ENCODE results near the gene TTLL13. TPM values are rescaled to one million over a fixed set of nuclear protein-coding genes. Genes with fewer than 3 reads are reported as not detected.

TTLL13 gene
- total RNA-seq, 1 experiment from 2014 or later, result 1.0 TPM

GRCh38 chr15:90262426-90262825, 13.1 kb downstream of the TTLL13 start:
- ChIA-PET RAD21 (ENCODE audit: low non-redundant PET in 1 of 2, low total read pairs in 2 of 2, uncharacterized antibody in 2 of 2, unreplicated experiment in 2 of 2) (interaction anchor here in 1 of 2 experiments (0.6 kb wide), 1 partner anchor 42 kb away, joined by 6 read pairs; no protein-coding TSS in a partner anchor), POLR2A (interaction anchor here (1.0 kb wide), 1 partner anchor 48 kb away, joined by 3 read pairs; no protein-coding TSS in a partner anchor), CTCF (interaction anchor here (0.5 kb wide), 1 partner anchor 1825 kb away, joined by 4 read pairs; no protein-coding TSS in a partner anchor)
- H3K4me3 ChIP-seq (replicated peaks in 1 of 2; ENCODE audit: low read depth in 1 of 2, low read length in 2 of 2), result no peak overlapping the region
- H3K4me2 ChIP-seq (ENCODE audit: low read length), result no peak overlapping the region
- peaks cover 14 to 42% of the 10 kb centered on the region in 2 experiments for H3K4me1 ChIP-seq (ENCODE audit: control insufficient read depth in 1 of 2, insufficient read depth in 2 of 2, low read length in 2 of 2)
- no peak for DNase-seq (ENCODE audit: low read depth, low spot score)
- H3K9ac ChIP-seq (ENCODE audit: low read length), result no peak overlapping the region
- BruUV-seq (replicated peaks), result no TSS peak
- H3K36me3 ChIP-seq (ENCODE audit: control insufficient read depth in 1 of 2, insufficient read depth in 2 of 2, low read length in 2 of 2), result peaks cover 0 to 1% of the 10 kb centered on the region in 2 experiments; a peak in 2 of 4 replicates
- ATAC-seq, result no peak
- no peak for TF ChIP-seq ZNF274 (IDR thresholded peaks at IDR 0.05; ENCODE audit: low read depth, low read length)
- TF ChIP-seq ELF1 (IDR thresholded peaks at IDR 0.05; ENCODE audit: borderline replicate concordance, low read depth), result no peak
- TF ChIP-seq SRF (IDR thresholded peaks at IDR 0.05; ENCODE audit: low read depth), result no peak
- TF ChIP-seq EGR1 (IDR thresholded peaks at IDR 0.05; ENCODE audit: low read depth), result no peak
- no peak for TF ChIP-seq SIN3A (IDR thresholded peaks at IDR 0.05; ENCODE audit: low read depth)
- no peak for TF ChIP-seq SP1 (IDR thresholded peaks at IDR 0.05; ENCODE audit: low read depth)
- intact Hi-C loops (cut with micrococcal nuclease), result no loop called here
- H3K79me2 ChIP-seq (ENCODE audit: insufficient read depth, low read length), result peaks cover 28% of the 10 kb centered on the region
- H3K9me3 ChIP-seq (ENCODE audit: control insufficient read depth in 1 of 2, insufficient read depth in 1 of 2, low read depth in 1 of 2, low read length in 2 of 2), result no peaks in the 10 kb centered on the region
- no peaks in the 10 kb centered on the region for H3K9me2 ChIP-seq (ENCODE audit: insufficient read depth)
- no peak overlapping the region for H3K27ac ChIP-seq (ENCODE audit: low read depth, low read length)
- no peak overlapping the region for H2AFZ ChIP-seq (ENCODE audit: low read depth, low read length, poor library complexity, severe bottlenecking)
- no peaks in the 10 kb centered on the region for H4K20me1 ChIP-seq (ENCODE audit: insufficient read depth)
- H3K27me3 ChIP-seq (ENCODE audit: insufficient read depth, low read length), result no peaks in the 10 kb centered on the region

- no peak overlapping the region for H2AFZ ChIP-seq (ENCODE audit: low read depth, low read length, poor library complexity, severe bottlenecking)
- H4K20me1 ChIP-seq (ENCODE audit: insufficient read depth), result no peaks in the 10 kb centered on the region
- POLR2A ChIA-PET, result no interaction called here
- peaks cover 50% of the 10 kb centered on the region for H3K79me2 ChIP-seq (ENCODE audit: insufficient read depth, low read length)
- CTCF ChIA-PET, result no interaction called here
- peaks cover 6 to 15% of the 10 kb centered on the region in 2 experiments for H3K36me3 ChIP-seq (ENCODE audit: control insufficient read depth in 1 of 2, insufficient read depth in 2 of 2, low read length in 2 of 2)
- no peak for DNase-seq (ENCODE audit: low read depth, low spot score)
- intact Hi-C loops (cut with micrococcal nuclease), result no loop called here
- H3K9ac ChIP-seq (ENCODE audit: low read length), result peak overlapping the region; percentile 77
- BruUV-seq (replicated peaks), result no TSS peak
- H3K4me2 ChIP-seq (ENCODE audit: low read length), result peak overlapping the region; percentile 94
- no peaks in the 10 kb centered on the region for H3K27me3 ChIP-seq (ENCODE audit: insufficient read depth, low read length)
- peak overlapping the region; percentile 74 to 96 for H3K4me3 ChIP-seq (replicated peaks in 1 of 2; ENCODE audit: low read depth in 1 of 2, low read length in 2 of 2)
- H3K9me2 ChIP-seq (ENCODE audit: insufficient read depth), result no peaks in the 10 kb centered on the region
- peak; percentile 29 for ATAC-seq
- TF ChIP-seq CBX3 (IDR thresholded peaks at IDR 0.05; ENCODE audit: low read depth), result 0 out of 2 replicates have a peak, but pooled peaks have one; percentile 9
- TF ChIP-seq FOSL1 (IDR thresholded peaks at IDR 0.05; ENCODE audit: low read depth), result peak; percentile 18
- TF ChIP-seq, protein P1, sequence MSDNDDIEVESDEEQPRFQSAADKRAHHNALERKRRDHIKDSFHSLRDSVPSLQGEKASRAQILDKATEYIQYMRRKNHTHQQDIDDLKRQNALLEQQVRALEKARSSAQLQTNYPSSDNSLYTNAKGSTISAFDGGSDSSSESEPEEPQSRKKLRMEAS (IDR thresholded peaks at IDR 0.05), result no peak
- TF ChIP-seq POLR2AphosphoS5 (IDR thresholded peaks at IDR 0.05; ENCODE audit: low read depth, low read length), result 0 out of 2 replicates have a peak, but pooled peaks have one; percentile 24
- TF ChIP-seq CTCF (IDR thresholded peaks at IDR 0.05 in 2 of 3, conservative IDR thresholded peaks at IDR 0.05 in 1 of 3; ENCODE audit: borderline replicate concordance in 1 of 3, insufficient read depth in 1 of 3, low read depth in 2 of 3, low read length in 2 of 3), result no peak
- TF ChIP-seq RAD21 (IDR thresholded peaks at IDR 0.05; ENCODE audit: low read depth), result no peak
- TF ChIP-seq JUND (IDR thresholded peaks at IDR 0.05), result 0 out of 2 replicates have a peak, but pooled peaks have one; percentile 35
- peak overlapping the region; percentile 78 for H3K27ac ChIP-seq (ENCODE audit: low read depth, low read length)
- peaks cover 16 to 45% of the 10 kb centered on the region in 2 experiments for H3K4me1 ChIP-seq (ENCODE audit: control insufficient read depth in 1 of 2, insufficient read depth in 2 of 2, low read length in 2 of 2)
- H3K9me3 ChIP-seq (ENCODE audit: control insufficient read depth in 1 of 2, insufficient read depth in 1 of 2, low read depth in 1 of 2, low read length in 2 of 2), result no peaks in the 10 kb centered on the region
- RAD21 ChIA-PET (ENCODE audit: low non-redundant PET in 1 of 2, low total read pairs in 2 of 2, uncharacterized antibody in 2 of 2, unreplicated experiment in 2 of 2), result no interaction called here
These were observed 15.3 kb downstream of the TTLL13 start for GRCh38 chr15:90264671-90265070.
